GM19328 (cell line): ENCODE results near the gene CCDC85C.
A peak's percentile ranks its signal among the peaks of the same experiment; 100 is the strongest.

Source experiments
- ATAC-seq: cut with Tn5 transposase; IDR thresholded peaks from one replicate; pipeline ENCODE4 v1.9.1; 2021; ENCODE audit warnings: mild to moderate bottlenecking, moderate library complexity; ENCODE audit not compliant: unreplicated experiment

Gene CCDC85C

GRCh38 chr14:99480917-99481744 lies 122.9 kb downstream of the CCDC85C start, which contains the start of gene CCNK:
CCNK (plus strand) TSS chr14:99481409; CDS start chr14:99492678, 11,269 bp downstream.
- ATAC-seq, result peak; percentile 83

DNA sequence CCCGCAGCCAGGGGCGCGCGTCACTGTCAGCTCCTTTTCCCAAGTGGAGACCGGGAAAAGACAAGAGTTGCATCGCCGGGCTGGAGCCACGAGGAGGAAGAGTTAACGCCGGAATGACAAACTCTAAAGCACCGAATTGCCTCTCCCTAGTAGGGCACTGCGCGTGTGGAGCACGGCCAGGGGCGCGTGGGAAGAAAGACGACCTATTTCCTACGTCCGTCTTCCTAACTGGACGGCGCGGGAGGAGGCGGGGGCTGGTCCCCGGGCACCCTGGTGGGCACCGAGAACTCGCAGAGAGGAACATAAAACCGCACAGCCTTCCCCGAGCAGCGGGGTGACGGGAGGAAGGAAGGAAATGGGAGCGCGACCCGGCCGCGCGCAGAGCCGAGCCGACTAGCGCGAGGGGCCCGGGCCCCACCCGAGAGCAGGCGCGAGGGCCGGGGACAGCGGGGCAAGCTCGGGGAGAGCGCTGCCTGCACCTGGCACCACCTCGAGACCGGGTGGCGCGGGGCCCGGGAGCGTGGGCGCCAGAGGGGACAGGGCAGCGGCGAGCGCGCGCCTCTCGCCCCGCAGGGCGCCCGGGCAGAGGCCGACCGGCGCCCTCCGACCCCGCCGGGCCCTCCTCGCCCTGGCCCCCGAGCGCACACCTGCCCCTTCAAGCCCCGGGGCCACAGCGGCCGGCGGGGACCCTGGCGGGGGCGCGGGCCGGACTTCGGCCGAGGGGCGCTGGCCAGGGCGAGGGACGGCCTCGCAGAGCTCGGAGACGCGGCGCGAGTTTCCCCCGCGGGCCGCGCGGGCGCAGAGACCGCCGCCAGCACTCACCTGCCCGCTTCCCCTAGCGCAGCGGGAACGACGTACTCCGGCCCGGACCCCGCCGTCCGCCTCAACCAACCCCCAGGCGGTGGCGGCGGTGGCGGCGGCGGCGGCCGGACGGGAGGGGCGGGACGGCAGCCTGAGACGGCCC lies 123.8 kb downstream of the CCDC85C start, which contains the start of gene SETD3:
SETD3 (minus strand) TSS at position 954 of the 964 bp plus-strand sequence. CDS start 15,054 bp downstream, outside the sequence.
- peak; percentile 3 for ATAC-seq

DNA sequence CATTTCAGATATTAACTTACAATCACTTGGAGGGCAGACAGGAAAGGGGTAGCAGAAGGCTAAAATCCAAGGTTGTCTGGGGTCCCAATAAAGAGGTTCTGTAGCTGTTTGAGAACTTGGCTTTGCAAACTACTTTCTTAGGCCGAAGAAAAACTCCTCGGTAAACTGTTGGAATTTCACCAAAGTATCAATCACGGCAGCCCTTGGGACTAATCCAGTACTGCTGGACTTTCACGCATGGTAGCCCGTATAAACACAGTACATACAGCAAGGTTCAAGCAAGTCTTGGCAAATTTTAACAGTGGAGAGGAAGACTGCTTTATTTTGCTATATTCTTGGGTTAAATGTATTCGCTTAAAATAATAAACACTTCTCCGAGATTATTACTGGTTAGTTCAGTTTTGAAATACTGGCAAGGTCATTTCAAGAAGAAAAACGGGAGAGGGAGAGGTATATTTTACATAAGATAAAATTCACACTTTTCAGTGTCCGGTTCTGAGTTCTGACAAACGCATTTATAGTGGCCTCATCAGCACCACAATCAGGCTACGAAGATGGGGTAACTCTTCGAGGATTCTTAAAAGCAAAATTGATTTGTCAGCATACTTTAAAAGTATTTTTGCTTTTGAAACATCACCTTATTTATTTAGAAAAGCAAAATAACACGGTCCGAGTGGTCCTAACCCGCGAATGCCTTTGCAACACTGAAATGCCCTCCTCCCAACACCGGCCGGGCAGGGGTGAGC lies 124.7 kb downstream of the CCDC85C start:
- ATAC-seq, result no peak

DNA sequence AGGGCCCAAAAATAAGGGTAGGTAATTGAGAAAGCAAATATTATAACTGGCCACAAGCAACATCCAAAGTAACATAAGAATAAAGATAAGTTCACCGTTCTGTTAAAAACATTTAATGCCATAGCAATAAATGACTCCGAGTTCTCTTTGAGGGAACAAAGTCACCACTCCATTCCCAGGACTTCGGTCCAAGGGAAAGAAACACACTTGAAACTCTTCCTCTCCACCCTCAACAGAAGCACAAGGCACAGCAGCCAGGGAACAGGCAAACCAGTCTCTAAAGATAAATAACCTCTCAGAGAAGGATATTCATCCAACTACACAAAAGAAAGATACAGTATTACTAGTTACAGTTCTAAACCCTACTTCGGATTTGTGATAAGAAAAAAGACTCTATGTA lies 125.9 kb downstream of the CCDC85C start:
- ATAC-seq, result no peak

GRCh38 chr14:99476864-99477263 lies 127.1 kb downstream of the CCDC85C start:
- no peak for ATAC-seq

DNA sequence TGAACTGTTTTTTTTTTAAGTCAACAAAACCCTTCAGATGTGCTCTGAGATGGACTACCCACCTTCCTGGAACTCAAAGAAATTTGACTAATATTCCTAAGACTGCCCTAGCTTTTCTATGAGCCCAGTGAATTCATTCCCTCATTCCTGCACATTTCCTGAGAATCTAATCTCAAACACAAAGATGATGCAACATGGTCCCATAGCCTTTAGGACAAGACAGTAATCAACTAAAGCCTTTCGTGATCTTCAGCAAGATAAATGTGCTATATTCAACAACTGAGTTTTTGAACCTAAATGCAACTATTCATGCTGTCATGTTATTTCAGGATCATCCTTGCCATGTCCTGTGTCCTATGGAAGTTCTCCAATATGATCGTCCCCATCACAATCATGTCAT lies 128.3 kb downstream of the CCDC85C start:
- no peak for ATAC-seq

- no peak for ATAC-seq
Observed at GRCh38 chr14:99475179-99475578, 128.8 kb downstream of the CCDC85C start.

DNA sequence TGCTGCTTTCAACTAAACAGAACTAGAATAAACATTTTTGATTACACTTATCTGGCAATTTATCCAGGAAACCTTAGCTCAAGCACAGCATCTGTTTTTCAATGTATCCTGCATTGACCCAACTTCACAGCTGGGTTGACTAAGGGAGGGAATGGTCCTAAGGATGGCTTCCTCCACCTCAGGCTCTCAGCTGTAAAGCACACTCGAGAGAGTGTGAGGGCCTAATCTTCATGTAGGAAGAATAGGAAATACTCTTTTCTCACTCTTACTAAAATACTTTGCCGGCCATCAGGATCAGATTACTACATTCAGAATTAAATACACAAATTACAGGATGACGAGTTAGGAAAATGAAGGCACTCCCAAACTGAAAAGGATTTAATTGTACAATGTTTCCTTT lies 130.5 kb downstream of the CCDC85C start:
- no peak for ATAC-seq

- ATAC-seq, result no peak
Observed at GRCh38 chr14:99472937-99473336, 131.1 kb downstream of the CCDC85C start.

- no peak for ATAC-seq
Observed at GRCh38 chr14:99471731-99472130, 132.3 kb downstream of the CCDC85C start.

GRCh38 chr14:99468836-99469592 lies 135.0 kb downstream of the CCDC85C start:
- no peak for ATAC-seq

- no peak for ATAC-seq
Observed at GRCh38 chr14:99468081-99468480, 135.9 kb downstream of the CCDC85C start.

DNA sequence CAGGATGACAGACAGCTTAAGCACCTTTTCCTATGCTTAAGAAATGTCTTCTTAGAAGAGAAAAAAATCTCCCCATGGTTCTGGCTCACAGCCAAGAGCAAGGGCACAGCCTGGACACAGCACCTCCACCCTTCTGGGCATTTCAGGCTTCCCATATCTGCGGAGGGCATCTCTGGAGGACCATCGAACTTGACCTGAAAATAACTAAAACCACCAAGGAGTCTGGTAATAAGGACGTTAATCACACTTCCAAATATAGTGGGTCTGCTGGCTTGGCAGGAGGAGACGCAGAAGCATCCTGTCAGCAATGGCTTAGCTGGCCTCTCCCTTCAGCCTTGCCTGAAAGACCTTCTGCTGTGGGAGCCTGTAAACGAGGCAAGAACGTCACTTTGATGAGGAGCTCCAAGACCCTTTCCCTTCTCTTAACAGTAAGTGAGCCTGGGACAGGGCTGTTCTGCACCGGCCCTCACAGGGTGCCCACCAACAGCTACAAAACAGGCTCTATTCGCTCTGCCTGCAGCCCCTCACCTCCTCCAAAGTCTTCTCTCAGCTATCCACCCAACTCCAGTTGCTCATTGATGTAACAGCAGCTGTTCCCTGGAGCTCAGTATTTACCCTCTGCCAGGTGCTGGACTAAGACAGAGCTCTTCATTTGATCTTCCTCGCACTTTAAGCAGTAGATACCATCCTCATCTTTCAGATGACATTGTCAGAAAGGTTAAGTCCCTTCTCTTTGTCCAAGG lies 136.5 kb downstream of the CCDC85C start:
- ATAC-seq, result no peak

GRCh38 chr14:99466758-99467157 lies 137.2 kb downstream of the CCDC85C start:
- ATAC-seq, result no peak

GRCh38 chr14:99465288-99465687 lies 138.7 kb downstream of the CCDC85C start:
- ATAC-seq, result no peak

DNA sequence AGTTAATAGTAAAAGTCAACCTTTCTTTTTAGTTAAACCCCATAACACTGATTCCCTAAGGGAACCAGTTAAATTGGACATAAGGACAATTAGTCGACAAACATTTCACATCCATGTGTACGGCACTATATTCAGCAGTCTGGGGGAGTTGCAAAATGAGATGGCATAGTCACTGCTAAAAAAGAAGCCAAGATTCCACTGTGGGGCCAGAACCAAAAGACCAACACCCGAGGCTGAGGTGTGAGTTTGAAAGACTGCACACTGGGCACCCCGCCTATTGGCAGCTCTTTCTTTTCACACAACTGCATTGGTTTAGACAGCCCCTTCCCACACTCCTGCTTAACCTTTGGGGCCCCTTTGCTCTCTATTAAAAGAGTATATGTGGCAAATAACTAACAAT lies 140.0 kb downstream of the CCDC85C start:
- no peak for ATAC-seq

DNA sequence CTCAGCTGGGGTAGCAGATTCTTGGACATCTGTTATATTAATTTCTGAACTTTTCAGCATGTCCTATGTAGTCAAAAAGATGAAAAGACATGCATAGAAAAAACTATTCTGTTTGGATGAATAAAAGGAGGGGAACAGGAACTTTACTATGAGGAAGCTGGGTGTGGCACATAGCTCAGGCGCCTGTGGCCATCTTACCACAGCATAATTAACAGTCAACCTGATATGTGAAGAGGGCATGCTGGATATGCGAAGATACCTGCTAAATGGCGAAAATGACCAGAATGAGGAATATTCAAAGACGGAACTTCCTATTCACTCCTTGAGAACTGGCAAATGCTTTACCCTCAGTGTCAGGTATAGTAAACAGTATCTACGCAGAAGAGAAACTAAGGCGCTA lies 141.8 kb downstream of the CCDC85C start:
- ATAC-seq, result no peak

DNA sequence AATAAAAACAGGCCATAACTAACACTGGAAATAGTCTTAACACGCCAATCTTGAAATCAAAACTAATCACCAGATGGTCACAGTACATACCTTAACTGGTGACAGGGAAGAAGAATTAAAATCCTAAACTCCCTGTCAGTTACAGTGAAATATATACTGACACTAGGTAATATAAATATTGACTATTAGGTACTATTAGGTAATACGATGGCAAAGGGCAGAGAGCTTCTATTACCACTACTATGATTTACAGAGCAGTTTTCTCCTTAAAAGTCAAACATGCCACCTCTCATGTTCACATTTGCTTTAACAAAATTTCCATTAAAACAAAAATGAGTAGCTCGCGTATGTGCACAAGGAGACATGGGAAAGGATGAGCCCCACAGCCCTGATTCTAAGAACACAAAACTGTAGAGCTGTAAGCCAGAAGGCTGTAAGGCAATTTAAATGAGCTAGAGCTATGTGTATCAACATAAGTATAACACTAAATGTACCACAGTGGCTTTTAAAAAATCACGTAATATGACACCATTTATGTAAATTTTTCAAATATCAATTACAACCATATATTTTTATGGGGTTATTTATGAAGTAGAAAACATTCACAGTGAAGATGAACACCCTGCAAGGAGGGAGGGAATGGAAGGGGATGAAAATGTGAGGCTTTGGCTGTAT lies 142.5 kb downstream of the CCDC85C start:
- ATAC-seq, result no peak

DNA sequence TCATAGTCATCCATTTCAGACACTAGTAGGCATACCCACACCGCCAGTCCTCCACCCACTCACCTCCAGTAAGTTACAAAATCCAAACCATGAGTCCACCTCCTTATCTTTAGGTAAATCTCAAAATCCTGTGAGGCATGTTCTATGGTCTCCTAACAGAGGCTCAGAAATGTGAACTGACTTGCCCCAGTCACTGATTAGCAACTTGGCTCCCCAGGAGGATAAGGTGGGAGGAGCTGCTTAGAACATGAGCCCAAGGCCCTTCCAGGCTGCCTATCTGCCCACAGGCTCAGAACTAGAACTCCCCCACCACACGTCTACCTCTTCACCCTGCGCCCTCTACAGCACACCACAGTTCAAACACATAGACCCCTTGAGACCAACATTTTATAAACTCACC lies 143.2 kb downstream of the CCDC85C start:
- no peak for ATAC-seq
